GM12872 (cell line): ENCODE data around the gene FCAMR.

Source experiments
- CTCF ChIP-seq: IDR thresholded peaks from 3 replicates; pipeline ENCODE4 v1.5.1; 2011; ENCODE audit warnings: low read depth, mild to moderate bottlenecking, low read length, moderate library complexity; ENCODE audit not compliant: insufficient read depth

FCAMR gene

GRCh38 chr1:206963119-206963712 is 7.0 kb downstream of the FCAMR start:
- TF ChIP-seq CTCF, result no peak

DNA sequence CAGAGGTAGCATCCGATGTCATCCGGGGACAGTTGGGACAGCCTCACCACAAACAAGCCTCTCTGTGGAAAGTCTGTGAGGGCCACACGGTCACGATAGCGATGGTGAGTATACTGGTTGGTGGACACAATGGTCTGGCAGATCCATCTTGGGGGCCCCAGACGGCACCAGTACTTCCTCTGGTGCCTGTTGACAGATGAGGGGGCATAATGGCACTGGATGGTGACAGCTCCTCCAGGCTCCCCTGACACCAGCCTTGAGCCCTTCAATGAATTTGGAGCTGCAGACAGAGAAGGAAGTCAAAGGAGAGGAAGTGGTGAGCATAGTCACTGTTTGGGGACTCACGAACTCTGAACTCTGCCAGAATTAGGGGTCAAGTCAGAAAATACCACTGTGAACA is 8.0 kb downstream of the FCAMR start:
- TF ChIP-seq CTCF, result no peak

- no peak for TF ChIP-seq CTCF
Observed at GRCh38 chr1:206961668-206962067, 8.6 kb downstream of the FCAMR start.

GRCh38 chr1:206960676-206961386 is 9.4 kb downstream of the FCAMR start:
- no peak for TF ChIP-seq CTCF

DNA sequence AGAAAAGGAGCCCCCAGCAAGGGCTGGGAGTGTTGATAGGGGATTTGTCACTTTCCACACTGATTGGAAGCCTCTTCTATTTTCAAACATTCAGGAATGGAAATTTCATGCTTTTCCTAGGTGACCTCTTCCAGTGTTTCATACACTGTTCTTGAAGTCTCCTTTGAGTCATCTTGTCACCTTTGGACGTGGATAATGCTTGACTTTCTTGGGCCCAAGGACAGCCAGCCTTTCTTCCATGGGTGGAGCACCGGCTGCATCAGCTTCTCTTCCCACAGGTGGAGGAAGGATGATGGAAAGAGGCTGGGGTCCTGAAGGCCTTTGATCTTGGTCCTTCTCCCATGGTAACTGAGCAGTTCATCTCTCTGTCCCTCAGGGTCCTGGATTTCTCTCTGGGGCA is 12.1 kb downstream of the FCAMR start:
- TF ChIP-seq CTCF, result no peak

DNA sequence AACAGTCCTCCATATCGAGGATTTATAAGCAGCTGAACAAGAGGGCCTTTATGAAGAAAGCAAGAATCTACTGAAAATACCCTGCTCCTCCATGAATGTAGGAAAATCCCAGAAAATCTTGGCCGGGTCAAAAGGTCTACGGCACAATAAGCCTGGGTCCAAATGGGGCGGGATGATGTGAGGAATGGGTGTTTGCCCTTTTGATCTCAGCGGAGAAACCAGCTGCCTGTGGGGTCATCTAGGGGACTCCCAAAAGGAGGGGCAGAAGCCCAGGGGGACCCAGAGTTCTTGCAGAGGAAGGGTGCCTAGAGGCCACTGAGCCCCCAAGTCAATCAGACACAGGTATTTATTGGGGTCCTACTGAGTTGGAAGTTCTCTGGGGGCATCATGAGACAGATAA is 12.6 kb downstream of the FCAMR start:
- TF ChIP-seq CTCF, result no peak

- TF ChIP-seq CTCF, result no peak
Observed at GRCh38 chr1:206955476-206956451, 14.5 kb downstream of the FCAMR start.
